NCI-H82 treated with DMSO at 0.1 percent for 48 hours (cell line): ENCODE data around the gene CATSPERD.
"Not testable (repeated sequence)": the region's sequence is repeated elsewhere in the genome, so short reads cannot be mapped to it uniquely, and the experiment has no call there.

Source experiments
- DNase-seq: peaks from one replicate; lab custom pipeline; 2025; ENCODE audit not compliant: unreplicated experiment; lab: John Stamatoyannopoulos, UW

Gene CATSPERD

DNA sequence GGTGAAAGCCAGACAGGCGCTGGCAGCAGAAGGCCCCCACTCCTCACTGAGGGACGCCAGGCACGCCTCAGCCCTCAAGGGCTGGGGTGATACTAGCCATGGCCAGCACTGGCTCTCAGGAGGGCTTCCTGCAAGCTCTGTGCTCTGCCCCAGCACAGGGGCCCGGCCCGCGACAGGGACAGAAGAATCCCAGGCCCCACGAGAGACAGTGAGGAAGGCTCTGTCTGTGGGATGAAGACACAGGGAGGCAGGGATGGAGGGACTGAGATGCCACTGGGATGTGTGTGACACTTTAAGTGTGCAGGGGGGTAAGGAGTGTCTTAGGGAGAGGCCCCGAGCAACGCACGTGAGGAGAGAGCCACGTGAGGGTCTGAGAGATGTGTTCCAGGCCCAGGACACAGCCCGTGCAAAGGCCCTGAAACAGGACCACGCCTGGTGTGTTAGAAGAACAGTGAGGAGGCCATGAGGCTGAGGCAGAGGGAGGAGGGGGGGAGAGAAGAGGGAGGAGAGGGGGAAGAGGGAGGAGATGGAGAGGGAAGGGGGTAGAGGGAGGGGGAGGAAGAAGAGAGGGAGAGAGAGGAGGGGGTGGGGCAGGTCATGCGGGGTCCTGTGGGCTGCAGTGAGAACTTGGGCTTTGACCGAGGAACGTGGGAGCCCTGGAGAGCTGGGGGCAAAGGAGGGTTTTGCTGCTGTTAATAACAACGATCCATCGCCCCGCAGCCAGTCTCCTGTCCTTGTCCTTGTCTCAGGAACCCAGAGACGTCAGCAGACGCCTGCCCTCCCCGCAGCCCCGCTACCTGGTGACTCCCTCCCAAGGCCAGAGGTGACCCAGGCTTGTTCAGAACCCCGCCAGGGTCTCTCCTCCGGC, 23.2 kb upstream of the CATSPERD start:
- DNase-seq: no peak

DNA sequence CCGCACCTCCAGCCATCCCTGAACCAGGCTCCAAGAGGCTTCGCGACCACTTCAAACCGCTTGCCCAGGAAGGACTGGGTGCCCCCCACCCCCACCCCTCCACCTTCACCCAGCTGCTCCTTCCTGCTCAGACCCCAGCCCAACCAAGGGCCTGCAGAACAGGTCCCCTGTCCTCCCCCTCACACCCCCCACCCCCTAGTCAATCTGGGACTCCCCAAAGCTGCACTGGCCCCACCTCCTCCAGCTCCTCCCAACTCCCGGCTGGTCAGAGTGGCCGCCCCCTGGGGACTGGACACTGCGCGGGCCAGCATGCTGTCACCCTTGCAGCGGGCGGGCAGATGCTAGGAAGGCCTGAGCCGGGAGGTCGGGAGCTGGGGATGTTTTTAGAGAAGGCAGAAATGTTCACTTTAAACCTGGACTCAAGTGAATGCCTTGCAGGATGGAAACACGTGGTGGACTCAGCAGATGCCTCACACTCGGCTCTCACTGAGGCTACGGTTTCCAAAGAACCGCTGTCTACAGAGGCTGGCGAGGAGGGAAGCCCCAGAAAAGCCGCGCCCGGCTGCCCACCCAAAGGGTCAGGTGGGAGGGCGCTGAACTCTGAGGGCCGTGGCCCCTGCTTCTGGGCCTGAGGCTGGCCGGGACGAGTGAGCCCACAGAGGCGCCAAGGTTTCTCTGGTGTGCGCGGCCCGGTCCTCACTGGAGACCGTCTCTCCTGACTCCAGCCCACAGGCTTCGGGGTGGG, 22.4 kb upstream of the CATSPERD start:
- no peak for DNase-seq

DNA sequence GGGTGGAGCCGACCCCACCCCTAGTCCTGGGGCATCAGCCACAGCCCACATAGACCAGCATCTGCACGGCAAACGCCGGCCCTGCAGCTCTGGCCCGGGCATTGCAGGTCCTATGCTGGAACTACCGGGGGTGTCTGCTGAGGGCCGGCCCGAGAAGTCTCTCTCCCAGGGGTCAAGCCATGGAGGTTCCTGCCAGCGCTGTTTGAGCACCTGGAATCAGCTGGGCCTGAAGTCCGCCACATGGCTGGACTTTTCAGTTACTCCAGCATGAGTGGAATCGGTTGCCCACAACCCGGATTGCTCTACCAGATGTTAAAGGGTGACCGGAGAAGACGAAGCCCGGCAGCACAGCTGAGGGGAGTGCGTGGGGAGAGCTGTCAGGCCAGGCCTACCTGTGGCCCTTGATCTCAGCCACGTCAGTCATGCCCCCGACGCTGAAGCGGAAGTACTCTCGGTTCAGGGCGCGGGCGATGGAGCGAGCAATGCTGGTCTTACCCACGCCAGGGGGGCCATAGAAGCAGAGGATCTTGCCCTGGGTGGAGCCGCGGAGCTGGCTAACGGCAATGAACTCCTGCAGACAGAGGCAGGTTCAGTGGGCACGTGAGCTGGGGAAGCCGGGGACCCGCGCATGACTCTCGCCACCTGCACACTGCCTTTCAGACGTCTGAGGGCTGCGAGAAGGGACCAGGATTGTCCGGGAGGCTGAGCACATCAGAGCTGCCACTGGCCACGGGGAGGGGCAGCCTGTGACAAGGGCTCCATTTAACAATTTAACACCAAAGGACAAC, 21.6 kb upstream of the CATSPERD start:
- DNase-seq: no peak

DNA sequence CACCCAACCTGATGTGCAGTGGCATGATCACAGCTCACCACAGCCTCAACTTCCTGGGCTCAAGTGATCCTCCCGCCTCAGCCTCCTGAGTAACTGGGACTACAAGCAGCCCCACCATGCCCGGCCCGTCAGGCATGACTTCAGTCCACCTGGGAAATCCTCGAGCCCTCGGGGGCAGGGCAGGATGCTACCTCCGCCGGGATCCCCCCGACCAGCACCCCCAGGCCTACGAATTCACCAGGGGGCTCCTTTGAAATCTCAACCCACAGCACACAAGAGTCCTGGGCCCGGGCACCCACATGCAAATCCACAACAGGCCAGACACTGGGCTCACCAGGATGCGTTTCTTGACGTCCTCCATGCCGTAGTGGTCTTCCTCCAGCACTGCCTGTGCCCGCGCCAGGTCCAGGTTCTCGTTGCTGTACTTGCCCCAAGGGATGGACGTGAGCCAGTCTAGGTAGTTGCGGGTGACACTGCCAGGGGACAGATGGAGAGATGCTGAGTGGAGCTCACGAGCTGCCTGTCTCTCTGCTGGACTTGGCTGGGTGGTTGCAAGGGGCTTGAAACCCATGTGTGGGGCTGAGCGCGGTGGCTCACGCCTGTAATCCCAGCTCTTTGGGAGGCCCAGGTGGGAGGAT, 19.9 kb upstream of the CATSPERD start:
- DNase-seq: no peak

DNA sequence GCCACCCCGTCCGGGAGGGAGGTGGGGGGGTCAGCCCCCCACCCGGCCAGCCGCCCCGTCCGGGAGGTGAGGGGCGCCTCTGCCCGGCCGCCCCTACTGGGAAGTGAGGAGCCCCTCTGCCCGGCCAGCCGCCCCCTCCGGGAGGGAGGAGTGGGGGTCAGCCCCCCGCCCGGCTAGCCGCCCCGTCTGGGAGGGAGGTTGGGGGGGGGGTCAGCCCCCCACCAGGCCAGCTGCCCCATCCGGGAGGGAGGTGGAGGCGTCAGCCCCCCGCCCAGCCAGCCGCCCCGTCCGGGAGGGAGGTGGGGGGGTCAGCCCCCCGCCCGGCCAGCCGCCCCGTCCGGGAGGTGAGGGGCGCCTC, 18.4 kb upstream of the CATSPERD start:
- not testable (repeated sequence) for DNase-seq

DNA sequence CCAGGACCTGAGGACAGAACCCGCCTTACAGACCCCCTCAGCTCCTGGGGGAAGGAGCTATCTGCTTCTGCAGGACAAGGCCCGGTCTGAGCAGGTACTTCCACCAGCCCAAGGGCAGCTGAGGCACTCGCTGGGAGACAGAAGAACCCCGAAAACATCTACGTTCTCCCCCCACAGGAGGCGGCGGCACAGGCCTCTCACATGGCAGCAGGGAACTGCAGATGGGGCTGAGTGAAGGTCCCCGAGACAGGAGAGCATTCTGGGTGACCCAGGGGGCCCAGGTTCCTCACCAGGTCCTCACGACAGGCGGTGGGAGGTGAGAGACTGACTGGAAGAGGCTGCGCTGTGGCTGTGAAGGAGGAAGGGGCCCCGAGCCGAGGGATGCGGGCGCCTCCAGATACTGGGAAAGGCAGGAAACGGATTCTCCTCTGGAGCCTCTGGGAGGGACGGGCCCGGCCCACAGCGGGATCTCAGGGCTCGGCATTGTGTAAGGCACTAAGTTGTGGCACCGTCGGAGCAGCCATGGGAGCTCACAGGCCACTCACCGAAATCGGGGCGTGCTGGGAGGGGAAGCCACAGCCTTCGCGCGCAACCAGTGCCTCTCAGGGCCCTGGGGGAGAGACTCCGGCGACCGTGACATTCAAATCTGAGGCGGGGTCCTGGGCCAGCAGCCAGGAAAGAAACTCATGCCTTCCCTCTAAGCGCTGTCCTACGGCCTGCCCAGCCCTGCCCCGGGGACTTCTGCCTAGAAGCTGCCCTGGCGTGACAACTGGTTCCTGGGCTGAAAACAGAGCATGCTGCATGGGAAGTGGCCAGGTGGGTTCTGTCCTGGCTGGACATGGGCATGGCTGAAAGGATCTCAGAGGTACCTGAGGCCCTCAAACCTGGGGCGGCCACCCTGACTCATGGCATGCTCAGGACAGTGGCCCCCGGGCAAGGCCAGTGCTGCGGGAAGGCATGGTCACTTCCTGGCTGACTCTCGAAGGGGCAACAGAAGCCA, 16.3 kb upstream of the CATSPERD start:
- DNase-seq: no peak

DNA sequence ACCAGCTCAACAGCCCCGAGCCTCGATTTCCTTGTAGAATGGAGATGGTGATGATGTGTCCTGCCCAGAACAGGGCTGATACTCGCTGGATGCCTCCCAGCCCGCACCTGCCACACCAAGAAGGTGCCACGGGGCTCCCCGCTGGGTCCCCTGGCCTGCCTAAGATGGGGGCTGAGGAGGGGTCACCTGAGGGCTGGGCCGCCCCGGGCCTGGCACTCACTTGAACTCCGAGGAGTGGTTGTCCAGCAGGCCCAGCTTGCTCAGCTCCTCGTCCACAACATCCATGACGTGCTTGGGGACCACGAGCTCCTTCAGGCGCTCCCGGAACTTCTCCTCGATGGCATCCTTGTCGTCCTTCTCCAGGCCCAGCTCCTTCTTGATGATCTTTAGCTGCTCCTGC, 14.9 kb upstream of the CATSPERD start:
- DNase-seq: no peak

DNA sequence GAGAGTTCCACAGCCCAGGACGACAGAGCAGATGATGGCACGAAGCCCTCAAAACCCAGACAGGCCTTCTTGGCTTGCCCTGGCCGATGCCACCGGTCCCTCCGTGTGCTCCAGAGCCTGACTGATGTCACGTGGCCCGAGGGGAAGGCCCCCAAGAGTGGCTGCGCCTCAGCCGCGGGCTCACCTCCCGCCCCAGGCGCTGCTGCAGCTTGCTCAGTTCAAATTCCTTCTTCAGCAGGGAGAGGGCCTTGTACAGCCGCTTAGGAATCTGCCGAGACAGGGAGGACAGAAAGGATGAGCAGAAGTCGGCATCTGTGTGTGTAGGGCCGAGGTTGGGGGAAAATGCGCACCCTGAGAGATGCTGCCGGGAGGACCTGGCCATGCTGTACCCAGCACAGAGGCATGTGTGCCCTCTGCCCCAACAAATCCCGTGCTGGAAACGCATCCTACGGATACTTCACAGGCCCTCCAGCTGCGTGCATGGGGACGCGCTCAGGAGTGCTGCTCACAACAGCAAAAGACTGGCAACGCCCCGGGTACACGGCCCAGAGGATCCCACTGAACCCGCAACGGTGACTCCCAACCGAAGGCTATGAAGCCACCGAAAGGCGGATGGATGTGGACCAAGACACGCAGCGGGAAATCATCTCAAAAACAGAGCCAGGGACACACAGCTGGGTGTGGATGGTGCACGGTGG, 13.4 kb upstream of the CATSPERD start:
- DNase-seq: no peak

DNA sequence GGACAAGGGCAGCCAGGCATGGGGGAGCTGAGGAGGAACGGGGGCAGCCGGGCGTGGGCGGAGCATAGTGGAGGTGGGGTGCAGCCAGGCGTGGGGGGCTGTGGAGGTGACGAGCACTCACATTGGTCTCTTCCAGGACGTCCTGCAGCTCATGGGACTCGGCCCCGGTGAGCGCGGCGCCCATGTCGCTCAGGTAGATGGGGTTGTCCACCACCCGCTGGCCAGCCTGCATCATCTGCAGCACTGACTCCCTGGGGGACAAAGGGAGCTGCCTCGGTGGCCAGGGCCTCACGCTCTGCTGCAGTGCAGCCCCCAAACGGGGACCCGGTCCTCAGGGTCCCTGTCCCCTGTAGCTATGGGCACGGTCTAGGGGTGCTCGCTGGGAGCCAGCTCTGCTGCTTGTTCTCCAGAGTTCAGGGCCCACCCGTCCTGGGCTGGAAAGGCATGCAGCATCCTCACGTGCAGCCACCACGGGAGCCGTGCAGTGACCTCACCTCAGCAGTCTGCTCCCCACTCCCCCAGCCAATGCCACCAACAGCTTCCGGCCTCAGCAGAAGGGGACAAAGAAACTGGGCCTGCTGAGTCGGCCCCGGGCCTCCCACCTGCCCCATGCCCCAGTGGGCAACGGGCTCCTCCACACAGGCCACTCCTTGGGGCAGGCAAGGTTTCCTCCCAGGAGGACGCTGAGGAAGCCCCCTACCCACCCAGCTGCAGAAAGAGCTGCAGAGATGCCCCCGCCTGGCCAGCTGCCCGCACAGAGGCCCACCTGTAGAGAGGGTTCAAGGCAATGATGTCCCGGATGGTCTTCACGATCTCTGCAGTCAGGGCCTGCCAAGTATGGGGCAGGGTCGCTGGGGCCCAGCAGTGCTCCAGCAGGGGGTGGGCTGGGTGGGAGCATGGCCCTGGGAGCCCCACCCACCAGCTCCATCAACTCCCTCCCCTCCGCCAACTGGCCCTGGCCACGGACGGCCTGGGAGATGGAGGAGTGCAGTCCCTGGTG, 12.6 kb upstream of the CATSPERD start:
- no peak for DNase-seq

DNA sequence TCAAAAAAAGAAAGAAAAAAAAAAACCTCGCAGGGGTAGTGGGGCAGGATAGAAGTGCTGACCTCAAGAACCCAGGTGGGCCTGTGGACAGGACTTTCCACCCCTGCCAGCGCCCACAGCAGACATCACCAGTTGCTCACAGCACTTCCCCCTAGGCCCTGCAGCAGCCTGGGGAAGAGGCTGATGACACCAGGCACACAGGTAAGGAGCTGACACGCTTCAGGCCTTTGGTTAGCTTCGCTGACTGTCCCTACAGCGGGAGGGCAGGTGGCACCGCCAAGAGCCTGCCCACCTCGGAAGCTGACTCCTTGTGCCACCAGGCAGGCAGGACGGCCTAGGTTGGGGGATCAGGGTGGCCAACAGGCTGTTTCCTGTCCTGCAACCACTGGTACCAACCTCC, 9.4 kb upstream of the CATSPERD start:
- no peak for DNase-seq

DNA sequence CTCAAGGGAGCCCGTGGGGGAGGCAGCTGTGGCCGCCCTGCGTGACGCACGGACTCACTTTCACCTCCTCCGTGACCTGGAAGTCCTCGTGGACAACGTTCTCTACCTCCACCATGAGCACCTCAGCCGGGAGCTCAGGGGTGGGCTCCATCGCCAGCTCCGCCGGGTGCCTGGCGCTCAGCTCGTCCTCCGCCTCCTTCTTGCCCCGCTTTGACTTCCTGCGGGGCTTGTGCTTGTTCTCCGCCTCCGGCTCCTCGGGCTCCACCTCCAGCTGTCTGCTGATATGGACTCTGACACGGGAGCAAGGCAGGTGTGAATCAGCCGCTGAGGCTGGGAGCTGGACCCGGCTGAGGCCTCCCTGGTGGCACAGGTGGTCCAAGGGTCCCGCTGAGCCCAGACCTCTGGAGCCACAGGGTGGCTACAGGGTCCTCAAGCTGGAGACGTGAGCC, 8.7 kb upstream of the CATSPERD start:
- DNase-seq: no peak

DNA sequence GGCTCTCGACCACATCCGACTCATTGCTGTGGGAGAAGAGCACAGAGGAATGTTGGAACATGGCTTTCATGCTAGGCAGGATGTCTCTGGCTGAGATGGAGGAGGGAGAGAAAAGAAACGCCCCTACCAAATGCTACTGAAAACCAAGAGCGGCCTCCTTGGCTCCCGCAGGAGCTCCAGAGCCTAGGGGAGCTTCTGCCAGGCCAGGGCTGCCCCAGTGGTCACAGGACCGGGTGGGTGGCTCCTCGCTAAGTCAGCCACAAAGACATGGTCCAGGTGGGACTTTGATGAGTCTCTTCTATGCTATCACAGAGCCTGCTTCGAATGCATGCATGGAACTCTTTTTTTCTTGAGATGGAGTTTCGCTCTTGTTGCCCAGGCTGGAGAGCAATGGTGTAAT, 7.2 kb upstream of the CATSPERD start:
- no peak for DNase-seq

DNA sequence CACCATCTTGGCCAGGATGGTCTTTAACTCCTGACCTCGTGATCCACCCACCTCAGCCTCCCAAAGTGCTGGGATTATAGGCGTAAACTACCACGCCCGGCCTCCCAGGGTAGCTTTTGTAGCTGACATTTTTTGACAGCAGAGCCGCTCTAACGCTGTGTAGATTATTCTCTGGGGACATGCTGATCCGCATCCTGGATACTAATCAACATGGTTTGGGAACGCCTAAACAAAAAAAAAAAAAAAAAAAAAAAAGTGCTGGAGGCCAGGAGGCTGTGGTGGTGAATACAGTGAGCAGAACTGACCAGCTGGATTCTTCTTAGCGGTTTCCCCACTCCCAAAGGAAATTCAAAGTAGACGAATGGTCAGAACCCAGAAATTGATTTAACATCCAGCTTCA, 5.6 kb upstream of the CATSPERD start:
- no peak for DNase-seq

DNA sequence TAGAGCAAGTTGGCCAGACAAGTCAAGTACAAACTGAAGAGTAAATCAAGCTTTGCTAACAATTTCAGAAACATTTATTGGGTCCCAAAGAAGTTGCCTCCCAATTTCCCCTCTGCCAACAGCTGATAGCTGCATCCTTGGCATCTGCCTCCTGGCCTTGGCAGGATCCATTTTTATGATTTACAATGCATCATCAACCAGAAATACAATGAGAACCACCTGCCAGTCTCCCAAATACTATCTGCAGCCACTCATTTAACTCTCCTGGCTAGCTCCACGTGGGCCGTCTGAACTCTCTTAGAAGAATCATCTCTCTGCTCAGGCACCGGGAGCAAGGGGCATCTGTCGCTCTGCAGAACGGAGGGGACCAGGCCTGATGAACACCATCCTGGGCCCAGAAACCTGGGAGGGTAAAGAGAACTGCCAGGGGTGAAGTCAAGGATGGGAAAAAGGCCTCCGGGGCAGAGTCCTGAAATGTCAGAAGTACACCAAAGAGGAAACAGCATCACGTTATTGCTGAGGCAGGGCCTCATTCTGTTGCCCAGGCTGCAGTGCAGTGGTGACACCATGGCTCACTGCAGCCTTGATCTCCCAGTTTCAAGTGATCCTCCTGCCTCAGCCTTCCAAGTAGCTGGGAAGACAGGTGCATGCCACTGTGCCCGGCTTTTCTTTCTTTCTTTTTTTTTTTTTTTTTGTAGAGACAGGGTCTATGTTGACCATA, 3.1 kb upstream of the CATSPERD start:
- no peak for DNase-seq

DNA sequence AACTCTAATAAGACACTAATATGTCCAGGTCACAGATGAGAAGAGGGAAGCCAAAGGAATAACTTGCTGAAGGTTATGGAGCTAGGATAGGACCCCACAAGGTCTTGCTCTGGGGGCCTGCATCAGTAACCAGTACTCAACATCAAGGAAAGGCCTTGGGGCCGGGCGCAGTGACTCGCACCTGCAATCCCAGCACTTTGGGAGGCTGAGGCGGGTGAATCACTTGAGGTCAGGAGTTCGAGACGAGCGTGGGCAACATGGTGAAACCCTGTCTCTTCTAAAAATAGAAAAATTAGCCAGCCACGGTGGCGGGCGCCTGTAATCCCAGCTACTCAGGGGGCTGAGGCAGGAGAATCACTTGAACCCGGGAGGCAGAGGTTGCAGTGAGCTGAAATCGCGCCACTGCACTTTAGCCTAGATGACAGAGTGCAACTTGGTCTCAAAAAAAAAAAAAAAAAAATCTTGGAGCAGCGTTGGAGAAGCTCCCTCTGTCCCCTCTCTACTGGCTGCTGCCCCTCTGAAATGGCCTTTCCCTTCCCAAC, 2.3 kb upstream of the CATSPERD start:
- DNase-seq: no peak

DNA sequence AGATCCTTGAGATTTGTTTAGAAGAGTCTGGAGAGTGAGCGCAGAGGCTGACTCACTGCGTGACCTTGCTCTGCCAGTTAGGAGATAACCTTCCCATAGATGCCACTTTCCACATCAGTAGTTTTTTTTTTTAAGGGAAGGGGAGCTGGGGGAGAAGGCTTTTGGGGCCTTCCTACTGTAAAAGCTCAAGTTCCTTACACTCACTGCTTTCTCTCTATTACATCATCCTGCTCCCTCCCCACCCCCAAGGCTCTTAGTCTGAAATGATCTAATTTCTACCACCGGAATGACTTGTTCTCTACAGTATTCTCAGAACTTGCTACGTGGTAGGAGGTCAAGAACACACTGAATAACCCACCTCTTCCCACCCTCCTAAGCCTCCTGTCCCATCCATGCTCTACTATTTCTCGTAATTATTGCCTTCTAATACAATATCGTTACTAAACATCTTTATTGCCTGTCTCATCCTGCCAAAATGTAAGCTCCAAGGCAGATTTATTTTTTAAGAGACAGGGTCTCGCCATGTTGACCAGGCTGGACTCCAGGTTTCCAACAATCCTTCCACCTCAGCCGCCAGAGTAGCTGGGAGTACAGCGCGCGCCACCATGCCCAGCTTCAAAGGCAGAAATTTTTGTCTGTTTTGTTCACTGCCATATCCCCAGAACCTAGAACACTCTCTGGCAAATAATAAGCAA, 1.7 kb upstream of the CATSPERD start:
- no peak for DNase-seq
